ENCODE data around the gene ASPG. TPM values are rescaled to one million over a fixed set of nuclear protein-coding genes. Genes with fewer than 3 reads are reported as not detected.

ASPG gene
- total and polyA plus RNA-seq, 2 of the 13 experiments (the other 11 are each of a cell fraction or from before 2014, with no cell fraction given) = not detected

GRCh38 chr14:104075530-104076151 is 9.9 kb upstream of the ASPG start:
- WGBS (ENCODE audit: low lambda C conversion rate) = 4% methylated on average over 6 of the region's 6 CpGs
- intact Hi-C loops (cut with micrococcal nuclease; ENCODE audit: unreplicated experiment) (no loop called here), in situ Hi-C loops (cut with HindIII; ENCODE audit: extremely low pct_ligation_motif_present, low pct_unique_long_range_greater_than_20kb) (no loop called here)
- POLR2A ChIA-PET = no interaction called here
- no peak overlapping the region for H3K4me2 ChIP-seq (ENCODE audit: low read depth, low read length)
- FAIRE-seq (peak; percentile 54), ATAC-seq (no peak), DNase-seq (ENCODE audit: low spot score) (no peak)
- H3K9ac ChIP-seq (ENCODE audit: insufficient read depth, low read depth, low read length) = no peak overlapping the region
- no peak overlapping the region for H3K4me3 ChIP-seq (replicated peaks in 1 of 3; ENCODE audit: insufficient read depth in 1 of 3, low read depth in 2 of 3, low read length in 3 of 3)
- no peaks in the 10 kb centered on the region for H3K4me1 ChIP-seq (ENCODE audit: insufficient read depth, low read length)
- CTCF ChIA-PET (ENCODE audit: low intra/inter-chr PET ratio, low total read pairs) = no interaction called here
- no peaks in the 10 kb centered on the region for H3K79me2 ChIP-seq (ENCODE audit: insufficient read depth, low read length)
- no peak overlapping the region for H2AFZ ChIP-seq (ENCODE audit: low read length)
- no peak overlapping the region for H3K27ac ChIP-seq (ENCODE audit: extremely low read length, insufficient read depth, low read length)
- H4K20me1 ChIP-seq (ENCODE audit: insufficient read depth, low read length) = no peaks in the 10 kb centered on the region
- no TSS peak for BruUV-seq (replicated peaks)
- H3K36me3 ChIP-seq (replicated peaks in 1 of 2; ENCODE audit: control insufficient read depth in 1 of 2, insufficient read depth in 2 of 2, low read length in 2 of 2) = no peaks in the 10 kb centered on the region
- peaks cover 7% of the 10 kb centered on the region; the same call in 1 of the 2 replicates for H3K9me3 ChIP-seq (ENCODE audit: low read length)
- peaks cover 0 to 14% of the 10 kb centered on the region in 2 experiments; a peak in 3 of 5 replicates for H3K27me3 ChIP-seq (ENCODE audit: control insufficient read depth in 1 of 2, insufficient read depth in 2 of 2, low read length in 2 of 2)
- no peak for TF ChIP-seq MYPOP (CRISPR knock-in tag; IDR thresholded peaks at IDR 0.05)
- no peak for TF ChIP-seq ZNF264 (CRISPR knock-in tag; IDR thresholded peaks at IDR 0.05)
- TF ChIP-seq KLF15 (CRISPR knock-in tag; IDR thresholded peaks at IDR 0.05; ENCODE audit: borderline replicate concordance) = no peak
- TF ChIP-seq ZNF256 (CRISPR knock-in tag; conservative IDR thresholded peaks at IDR 0.05) = no peak
- TF ChIP-seq CTCF (CRISPR knock-in tag; IDR thresholded peaks at IDR 0.05) = 0 out of 2 replicates have a peak, but pooled peaks have one; percentile 16
- TF ChIP-seq PPARG (CRISPR knock-in tag; conservative IDR thresholded peaks at IDR 0.05) = 0 out of 2 replicates have a peak, but pooled peaks have one; percentile 19
- TF ChIP-seq NCOA2 (CRISPR knock-in tag; IDR thresholded peaks at IDR 0.05) = no peak
- TF ChIP-seq SIN3A (IDR thresholded peaks at IDR 0.05; ENCODE audit: borderline replicate concordance, low read depth, low read length) = no peak
- TF ChIP-seq REPIN1 (CRISPR knock-in tag; IDR thresholded peaks at IDR 0.05; ENCODE audit: borderline replicate concordance, low read depth) = no peak
- no peak for TF ChIP-seq FLYWCH1 (CRISPR knock-in tag; IDR thresholded peaks at IDR 0.05)

Data from HepG2 (cell line).